K562 (cell line): ENCODE data around the gene PLEKHA6. TPM values are rescaled to one million over a fixed set of nuclear protein-coding genes. Genes with fewer than 3 reads are reported as not detected.

Source experiments
- ATAC-seq: fragments of 200-7000 bp; cut with Tn5 transposase; 3 replicates; pipeline ENCODE4 v1.9.1; 2020; ENCODE audit warnings: moderate library complexity
- BruUV-seq: library from RNA; stranded (reverse); fragments of 400-500 nt; replicated peaks from 2 replicates; lab custom pipeline; 2021; lab: Mats Ljungman, UMichigan
- CTCF ChIA-PET: fragments of 300-600 bp; formaldehyde crosslinking; extraction: SDS; loops from one replicate; lab custom pipeline; 2021; ENCODE audit warnings: low intra/inter-chr PET ratio; lab: Yijun Ruan, JAX
- POLR2A ChIA-PET: fragments of 300-600, 350-650 bp; sonication (Branson Sonifier 250); formaldehyde crosslinking; extraction: SDS; loops from one replicate; lab custom pipeline; 2021; ENCODE audit warnings: antibody characterized with exemption, inconsistent platforms; lab: Yijun Ruan, JAX
- DNase-seq, 4 experiments: peaks; one replicate each; pipeline versions ENCODE4 v3.0.0 to v3.0.0-alpha.2; 2011 to 2018; ENCODE audit warnings: low spot score in 3 of 4, mixed read lengths in 3 of 4; ENCODE audit errors: extremely low read depth in 1 of 4
- FAIRE-seq: peaks from 2 replicates; lab custom pipeline; 2011; peaks lifted over from hg19 to GRCh38; lab: Jason Lieb, UNC
- H2AFZ ChIP-seq: 2 replicates; pipeline ENCODE4 v1.6.0; 2011; ENCODE audit warnings: low read depth, low read length, control low read depth, inconsistent platforms
- H3K27ac ChIP-seq: fragments of 200-600 bp; 3 replicates; pipeline ENCODE4 v1.8.0; 2011; ENCODE audit warnings: low read depth, mild to moderate bottlenecking, control low read depth, inconsistent platforms, low read length, moderate library complexity, mixed read lengths; ENCODE audit errors: extremely low read depth
- H3K27me3 ChIP-seq, 2 experiments: fragments of 300-600 bp in 1 of 2; 2 replicates in 1 of 2; 3 replicates in 1 of 2; pipeline versions ENCODE4 v1.6.0 to v1.8.0; 2011; ENCODE audit warnings: inconsistent platforms in 2 of 2, low read length in 2 of 2, mild to moderate bottlenecking in 1 of 2, mixed read lengths in 1 of 2, moderate library complexity in 1 of 2; ENCODE audit not compliant: control insufficient read depth in 2 of 2, insufficient read depth in 2 of 2
- H3K36me3 ChIP-seq: fragments of 300-600 bp; 3 replicates; pipeline ENCODE4 v1.8.0; 2011; ENCODE audit warnings: mild to moderate bottlenecking, low read length, inconsistent platforms; ENCODE audit not compliant: control insufficient read depth, insufficient read depth
- H3K4me1 ChIP-seq, 2 experiments: fragments of 200-600 bp in 1 of 2; replicated peaks in 1 of 2; 2 replicates in 1 of 2; 3 replicates in 1 of 2; pipeline versions ENCODE4 v1.5.1 to v1.8.0; 2011; ENCODE audit warnings: inconsistent platforms in 2 of 2, low read length in 2 of 2, mild to moderate bottlenecking in 1 of 2, mixed read lengths in 1 of 2, moderate library complexity in 1 of 2; ENCODE audit not compliant: control insufficient read depth in 2 of 2, insufficient read depth in 2 of 2
- H3K4me2 ChIP-seq: 2 replicates; pipeline ENCODE4 v1.6.1; 2011; ENCODE audit warnings: low read length, control low read depth, inconsistent platforms, mixed read lengths; ENCODE audit not compliant: insufficient read depth
- H3K4me3 ChIP-seq: fragments of 200-600 bp; sonication (generic), shearing (Covaris generic); 2 replicates; pipeline ENCODE4 v1.5.1; 2016; ENCODE audit warnings: control low read depth, inconsistent platforms
- H3K79me2 ChIP-seq: fragments of 200-600 bp; 3 replicates; pipeline ENCODE4 v1.8.0; 2011; ENCODE audit warnings: low read length, inconsistent platforms; ENCODE audit not compliant: control insufficient read depth, insufficient read depth
- H3K9ac ChIP-seq, 2 experiments: 2 replicates each; pipeline versions ENCODE4 v1.6.0 to v1.6.1; 2011; ENCODE audit warnings: low read depth in 2 of 2, low read length in 2 of 2, control low read depth in 1 of 2, inconsistent platforms in 1 of 2, mild to moderate bottlenecking in 1 of 2, mixed read lengths in 1 of 2; ENCODE audit not compliant: insufficient read depth in 1 of 2
- H3K9me1 ChIP-seq: one replicate; pipeline ENCODE4 v1.6.0; 2011; ENCODE audit warnings: inconsistent platforms, mild to moderate bottlenecking, low read length, moderate library complexity; ENCODE audit not compliant: control insufficient read depth, insufficient read depth
- H3K9me3 ChIP-seq: replicated peaks from 2 replicates; pipeline ENCODE4 v1.5.1; 2011; ENCODE audit warnings: low read depth, low read length, inconsistent platforms; ENCODE audit not compliant: control insufficient read depth, insufficient read depth
- H4K20me1 ChIP-seq: replicated peaks from 2 replicates; pipeline ENCODE4 v1.6.1; 2011; ENCODE audit warnings: low read length, inconsistent platforms, mixed read lengths; ENCODE audit not compliant: control insufficient read depth, insufficient read depth
- CEBPB ChIP-seq: fragments of 450-650 bp; IDR thresholded peaks from 2 replicates; pipeline ENCODE4 v1.6.1; 2016; ENCODE audit warnings: missing genetic modification characterization, missing compliant biosample characterization
- CEBPG ChIP-seq, 3 experiments: fragments of 200-800 bp in 1 of 3; sonication (Bioruptor generic) in 1 of 3; sonication (generic) in 1 of 3; formaldehyde crosslinking in 1 of 3; IDR thresholded peaks in 2 of 3; conservative IDR thresholded peaks in 1 of 3; 2 replicates each; pipeline versions ENCODE4 v1.6.1 to v1.8.0; 2016 to 2022; ENCODE audit warnings: missing compliant biosample characterization in 2 of 3, missing genetic modification characterization in 2 of 3, mild to moderate bottlenecking in 1 of 3, missing genetic modification reagents in 1 of 3
- CREM ChIP-seq: IDR thresholded peaks from 2 replicates; pipeline ENCODE4 v1.6.1; 2014; ENCODE audit warnings: antibody characterized with exemption, low read depth
- HIVEP1 ChIP-seq: fragments of 250-450 bp; sonication (Bioruptor Pico); IDR thresholded peaks from 2 replicates; pipeline ENCODE4 v1.4.0; 2020; ENCODE audit warnings: mild to moderate bottlenecking
- VEZF1 ChIP-seq: fragments of 200-800 bp; sonication (Bioruptor generic); IDR thresholded peaks from 2 replicates; pipeline ENCODE4 v1.6.1; 2017; ENCODE audit warnings: missing genetic modification characterization, missing compliant biosample characterization
- ZBTB11 ChIP-seq, 3 experiments: fragments of 200-800 bp in 1 of 3; fragments of 250-450 bp in 1 of 3; fragments of 450-650 bp in 1 of 3; sonication (Bioruptor Pico) in 1 of 3; sonication (Bioruptor generic) in 1 of 3; formaldehyde crosslinking in 1 of 3; IDR thresholded peaks; 2 replicates each; pipeline versions ENCODE4 v1.6.1 to v1.8.0; 2016 to 2022; ENCODE audit warnings: mild to moderate bottlenecking in 2 of 3, missing genetic modification characterization in 2 of 3, missing compliant biosample characterization in 1 of 3, moderate library complexity in 1 of 3
- WGBS: fragments of 100-300 bp; shearing (Covaris generic); methylation state at CpG from one replicate; pipeline ENCODE4 v1.1.6; 2016; ENCODE audit warnings: low coverage, mixed read lengths; ENCODE audit not compliant: insufficient coverage; ENCODE audit errors: missing lambda C conversion rate; 5-methylcytosine and 5-hydroxymethylcytosine counted together
- in situ Hi-C: fragments of 300-500 bp; cut with MboI; formaldehyde crosslinking; loops from 4 replicates; pipeline ENCODE4 v1.15.0; 2018; ENCODE audit warnings: inconsistent platforms, mixed read lengths
- intact Hi-C: fragments of 100-400 bp; cut with micrococcal nuclease; formaldehyde crosslinking; loops from 2 replicates; pipeline ENCODE4 v1.14.2; 2022
- polyA plus RNA-seq, 8 experiments: library from polyadenylated mRNA; depleted of rRNA in 4 of 8; stranded (reverse) in 5 of 8; unstranded in 3 of 8; fragments of >200 nt; fragmentation: Nextera tagmentation in 2 of 8; fragmentation: Illumina TruSeq in 1 of 8; extraction: Ambion mirVana in 2 of 8; extraction: Trizol in 1 of 8; gene quantifications; 2 replicates each; pipeline versions ENCODE4 v1.2.1 to v1.2.3, GENCODE V29; 2011 to 2014; ENCODE audit warnings: inconsistent platforms in 1 of 8, missing spikeins in 1 of 8
- total RNA-seq, 7 experiments: library from RNA; depleted of rRNA in 6 of 7; stranded (reverse); fragments of >200 nt in 6 of 7; fragmentation: Illumina TruSeq in 2 of 7; extraction: Trizol in 2 of 7; gene quantifications; 2 replicates each; pipeline versions ENCODE4 v1.2.1 to v1.2.3, GENCODE V29; 2011 to 2021; ENCODE audit warnings: low replicate concordance in 1 of 7

Gene PLEKHA6
- total and polyA plus RNA-seq, 9 of the 15 experiments (the other 6 are each of a cell fraction or from before 2014, with no cell fraction given), result under 0.01 to 0.33 (median 0.01) TPM; not detected in 4

DNA sequence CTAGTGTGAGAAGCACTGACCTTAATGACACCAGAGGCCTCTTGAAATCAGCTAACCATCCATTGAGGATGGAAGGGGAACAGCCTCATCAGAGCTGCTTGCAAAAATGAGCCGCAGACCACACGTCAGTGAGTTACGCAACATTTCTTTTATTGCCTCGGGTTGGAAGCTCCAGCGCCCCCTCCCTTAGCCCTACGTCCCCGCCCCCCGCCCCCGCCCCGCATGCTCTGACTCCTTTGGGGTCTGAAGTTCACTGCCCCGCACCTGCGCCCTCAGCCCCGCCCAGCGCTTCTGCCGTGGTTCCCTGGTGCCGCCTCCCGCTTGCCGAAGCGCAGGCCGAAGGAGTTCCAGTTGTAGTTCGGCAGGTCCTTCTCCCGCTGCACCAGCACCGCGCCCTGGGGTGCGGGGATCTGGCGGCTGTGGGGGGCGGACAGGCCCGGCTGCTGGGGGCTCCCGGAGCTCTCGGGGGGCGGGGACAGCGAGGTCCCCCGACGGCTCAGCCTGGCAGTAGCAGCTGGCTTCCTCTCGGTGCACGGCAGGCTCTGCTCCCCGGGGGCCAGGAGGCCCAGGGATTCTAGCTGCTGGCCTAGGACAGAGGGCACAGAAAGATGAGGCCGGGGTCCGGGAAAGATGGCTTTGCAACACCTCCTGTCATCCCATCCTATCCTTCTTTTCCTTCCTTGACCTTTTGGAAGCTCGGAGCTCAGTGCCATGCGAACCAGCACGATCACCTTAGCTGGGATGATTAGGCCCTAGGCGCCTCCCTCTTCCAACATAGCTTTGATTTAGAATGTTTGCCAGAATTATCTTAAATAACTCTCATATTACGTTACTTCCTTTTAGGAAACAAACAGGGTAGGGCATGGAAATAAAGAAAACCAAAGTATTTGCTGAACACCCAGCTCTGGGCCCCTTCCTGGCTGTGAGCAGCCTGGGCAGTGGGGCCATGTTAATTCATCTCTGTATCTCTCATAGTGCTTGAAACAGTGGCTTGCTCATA, 169.2 kb downstream of the PLEKHA6 start:
- CTCF ChIA-PET, result no interaction called here
- in situ Hi-C loops (no loop called here), intact Hi-C loops (no loop called here)
- Histone ChIP-seq H3K9me3 (no peaks in the 10 kb centered on the region; the same call in 1 of the 2 replicates), H2AFZ (no peak overlapping the region), H3K9ac (no peak overlapping the region), H3K79me2 (no peaks in the 10 kb centered on the region), H3K36me3 (no peaks in the 10 kb centered on the region), H3K27me3 (peaks cover 41 to 70% of the 10 kb centered on the region in 2 experiments), H3K9me1 (no peaks in the 10 kb centered on the region), H3K27ac (no peak overlapping the region), H4K20me1 (0 out of 2 replicates have a peak, but pooled peaks cover 4% of the 10 kb centered on the region), H3K4me1 (peaks cover 4 to 5% of the 10 kb centered on the region in 2 experiments; a peak in 3 of 5 replicates), H3K4me3 (no peak overlapping the region), H3K4me2 (no peak overlapping the region)
- WGBS, result 3% methylated on average over 33 of the region's 44 CpGs
- DNase-seq (peak in 3 of 4 experiments; percentile 14 to 32 (median 28)), ATAC-seq (no peak), FAIRE-seq (no peak)
- no TSS peak for BruUV-seq
- TF ChIP-seq ZBTB11 (CRISPR knock-in tag; IDR thresholded peaks at IDR 0.05) (0 out of 6 replicates have a peak, but pooled peaks of 1 of the 3 experiments have one; percentile 16), CEBPB (tag) (peak; percentile 81), CREM (peak; percentile 35; the same call in 1 of the 2 replicates), VEZF1 (peak; percentile 60), CEBPG (CRISPR knock-in tag; IDR thresholded peaks at IDR 0.05) (peak; percentile 87), CEBPG (tag; conservative IDR thresholded peaks at IDR 0.05 in 1 of 2, IDR thresholded peaks at IDR 0.05 in 1 of 2) (peak; percentile 94 to 98), HIVEP1 (CRISPR knock-in tag) (no peak)
- POLR2A ChIA-PET, result interaction anchor here (0.7 kb wide), 3 partner anchors 11 to 220 kb away, joined by 3 read pairs; no protein-coding TSS in a partner anchor
